ENCODE measurements around the gene WDR90.

Gene WDR90

GRCh38 chr16:629185-629832, 19.9 kb upstream of the WDR90 start:
- Histone ChIP-seq H3K36me3 (ENCODE audit: insufficient read depth, low read length) (no peaks in the 10 kb centered on the region), H3K9ac (ENCODE audit: low read depth, low read length, poor library complexity, severe bottlenecking) (no peak overlapping the region)

GRCh38 chr16:629833-630248, 19.3 kb upstream of the WDR90 start:
- Histone ChIP-seq H3K9me2 (replicated peaks; ENCODE audit: low read depth, low read length) (no peaks in the 10 kb centered on the region), H2AFZ (ENCODE audit: low read length) (no peak overlapping the region), H3F3A (ENCODE audit: low read depth) (no peaks in the 10 kb centered on the region), H4K20me1 (ENCODE audit: insufficient read depth, low read length, poor library complexity, severe bottlenecking) (no peaks in the 10 kb centered on the region), H3K36me3 (ENCODE audit: insufficient read depth, low read length) (no peaks in the 10 kb centered on the region), H3K4me3 (ENCODE audit: low read length, poor library complexity, severe bottlenecking) (no peak overlapping the region), H3K9ac (ENCODE audit: low read depth, low read length, poor library complexity, severe bottlenecking) (no peak overlapping the region), H3K27me3 (ENCODE audit: insufficient read depth, low read length, poor library complexity, severe bottlenecking) (no peaks in the 10 kb centered on the region), H3K79me2 (ENCODE audit: insufficient read depth, low read length) (peaks cover 3% of the 10 kb centered on the region; the same call in 1 of the 2 replicates), H3K4me1 (ENCODE audit: insufficient read depth, low read length, poor library complexity, severe bottlenecking) (no peaks in the 10 kb centered on the region), H3K9me3 (ENCODE audit: insufficient read depth, low read depth, low read length) (no peaks in the 10 kb centered on the region), H3K4me2 (ENCODE audit: low read depth, low read length, poor library complexity, severe bottlenecking) (no peak overlapping the region)
- TF ChIP-seq EZH2phosphoT487 (IDR thresholded peaks at IDR 0.05; ENCODE audit: borderline replicate concordance) (no peak), CTCF (conservative IDR thresholded peaks at IDR 0.05; ENCODE audit: low read length) (no peak)

More at GRCh38 chr16:629185-629832, 19.9 kb upstream of the WDR90 start:
- Histone ChIP-seq H3F3A (ENCODE audit: low read depth) (no peaks in the 10 kb centered on the region), H4K20me1 (ENCODE audit: insufficient read depth, low read length, poor library complexity, severe bottlenecking) (no peaks in the 10 kb centered on the region), H3K79me2 (ENCODE audit: insufficient read depth, low read length) (no peaks in the 10 kb centered on the region), H2AFZ (ENCODE audit: low read length) (no peak overlapping the region), H3K9me2 (replicated peaks; ENCODE audit: low read depth, low read length) (no peaks in the 10 kb centered on the region), H3K4me1 (ENCODE audit: insufficient read depth, low read length, poor library complexity, severe bottlenecking) (no peaks in the 10 kb centered on the region), H3K4me2 (ENCODE audit: low read depth, low read length, poor library complexity, severe bottlenecking) (no peak overlapping the region), H3K27me3 (ENCODE audit: insufficient read depth, low read length, poor library complexity, severe bottlenecking) (no peaks in the 10 kb centered on the region), H3K4me3 (ENCODE audit: low read length, poor library complexity, severe bottlenecking) (no peak overlapping the region), H3K9me3 (ENCODE audit: insufficient read depth, low read depth, low read length) (no peaks in the 10 kb centered on the region)
- TF ChIP-seq EZH2phosphoT487 (IDR thresholded peaks at IDR 0.05; ENCODE audit: borderline replicate concordance) (no peak), CTCF (conservative IDR thresholded peaks at IDR 0.05; ENCODE audit: low read length) (no peak)

- Histone ChIP-seq H3K9me3 (ENCODE audit: insufficient read depth, low read depth, low read length) (no peaks in the 10 kb centered on the region), H3F3A (ENCODE audit: low read depth) (no peaks in the 10 kb centered on the region), H3K4me3 (ENCODE audit: low read length, poor library complexity, severe bottlenecking) (no peak overlapping the region), H3K4me2 (ENCODE audit: low read depth, low read length, poor library complexity, severe bottlenecking) (no peak overlapping the region), H3K9me2 (replicated peaks; ENCODE audit: low read depth, low read length) (no peaks in the 10 kb centered on the region), H3K4me1 (ENCODE audit: insufficient read depth, low read length, poor library complexity, severe bottlenecking) (no peaks in the 10 kb centered on the region), H2AFZ (ENCODE audit: low read length) (no peak overlapping the region), H3K36me3 (ENCODE audit: insufficient read depth, low read length) (no peaks in the 10 kb centered on the region), H4K20me1 (ENCODE audit: insufficient read depth, low read length, poor library complexity, severe bottlenecking) (no peaks in the 10 kb centered on the region), H3K9ac (ENCODE audit: low read depth, low read length, poor library complexity, severe bottlenecking) (no peak overlapping the region), H3K27me3 (ENCODE audit: insufficient read depth, low read length, poor library complexity, severe bottlenecking) (no peaks in the 10 kb centered on the region), H3K79me2 (ENCODE audit: insufficient read depth, low read length) (peaks cover 8% of the 10 kb centered on the region)
- TF ChIP-seq EZH2phosphoT487 (IDR thresholded peaks at IDR 0.05; ENCODE audit: borderline replicate concordance), result no peak
- no peak for TF ChIP-seq CTCF (conservative IDR thresholded peaks at IDR 0.05; ENCODE audit: low read length)
Measured at GRCh38 chr16:630249-630814, 18.8 kb upstream of the WDR90 start.
